HS-27A (cell line): ENCODE results near the gene HSPA12B.
A peak's percentile ranks its signal among the peaks of the same experiment; 100 is the strongest.

Source experiments
- DNase-seq: peaks from one replicate; pipeline ENCODE4 v3.0.0-alpha.2; 2012; ENCODE audit warnings: low read depth, missing footprints

The HSPA12B gene

DNA sequence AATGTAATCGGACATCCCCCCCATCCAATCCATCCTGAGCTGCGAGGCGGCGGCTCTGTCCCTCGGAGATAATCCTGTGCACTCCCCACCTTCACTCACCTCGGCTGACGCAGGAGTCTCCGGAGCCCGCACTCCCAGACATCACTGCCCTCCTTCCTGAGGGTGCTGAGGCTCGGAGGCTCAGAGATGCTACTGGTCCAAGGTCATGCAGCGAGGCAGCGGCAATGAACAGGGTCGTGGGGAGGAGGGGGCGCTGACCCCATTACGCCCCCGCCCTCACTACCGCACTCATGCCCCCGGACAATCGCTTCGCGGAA is 34.6 kb downstream of the HSPA12B start:
- no peak for DNase-seq

- DNase-seq: peak; percentile 92
These were observed 35.2 kb downstream of the HSPA12B start, which contains the start of gene ADISSP for GRCh38 chr20:3767427-3768341. Gene ADISSP (minus strand): TSS chr20:3767753. CDS start chr20:3760100, 7,653 bp downstream.

GRCh38 chr20:3768342-3769130 is 36.1 kb downstream of the HSPA12B start:
- DNase-seq: peak; percentile 65

GRCh38 chr20:3771552-3772058 is 39.1 kb downstream of the HSPA12B start:
- DNase-seq: no peak

DNA sequence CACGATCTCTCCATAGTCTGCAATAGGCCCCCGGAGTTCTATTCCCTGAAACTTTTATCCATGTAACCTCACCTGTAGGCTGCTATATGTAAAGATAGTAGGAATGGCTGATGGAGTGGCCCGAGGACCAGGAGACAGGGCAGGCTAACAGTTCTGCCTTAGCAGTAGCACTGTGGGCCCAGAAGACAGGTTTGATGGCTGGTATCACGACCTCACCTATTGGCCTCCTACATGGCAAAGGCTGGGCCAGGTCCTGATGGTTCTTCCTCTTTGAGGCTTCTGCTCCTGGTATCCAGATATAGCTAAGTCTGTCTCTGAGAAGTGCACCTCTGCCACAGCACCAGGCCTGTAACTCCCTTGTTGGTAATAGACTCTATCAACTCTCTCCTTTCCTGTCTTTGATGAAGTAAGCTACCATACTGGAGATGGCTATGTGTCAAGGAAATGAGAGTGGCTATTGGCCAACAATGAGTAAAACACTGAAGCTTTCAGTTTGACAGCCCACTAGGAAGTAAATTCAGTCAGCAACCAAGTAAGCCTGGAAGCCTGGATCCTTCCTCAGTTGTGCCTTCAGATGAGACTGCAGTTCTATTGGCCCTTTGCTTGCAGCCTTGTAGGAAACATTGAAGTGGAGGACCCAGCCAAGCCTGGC is 43.1 kb downstream of the HSPA12B start:
- no peak for DNase-seq

DNA sequence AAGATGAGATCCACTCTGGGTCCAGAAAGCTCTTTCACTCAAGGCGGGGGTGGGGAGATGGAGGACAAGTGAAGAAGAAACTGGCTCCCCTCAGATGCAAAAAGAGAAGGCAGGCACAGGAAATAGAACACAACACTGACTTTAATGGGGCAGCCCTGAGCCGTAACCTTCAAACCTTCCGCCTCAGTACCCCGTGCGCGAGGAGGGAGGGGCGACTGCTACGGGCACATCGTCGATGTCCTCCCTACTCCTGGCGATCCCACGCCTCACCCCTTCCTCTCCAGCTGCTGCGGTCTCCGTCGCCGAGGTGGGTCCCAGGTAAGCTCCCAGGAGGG is 44.9 kb downstream of the HSPA12B start:
- DNase-seq: no peak

DNA sequence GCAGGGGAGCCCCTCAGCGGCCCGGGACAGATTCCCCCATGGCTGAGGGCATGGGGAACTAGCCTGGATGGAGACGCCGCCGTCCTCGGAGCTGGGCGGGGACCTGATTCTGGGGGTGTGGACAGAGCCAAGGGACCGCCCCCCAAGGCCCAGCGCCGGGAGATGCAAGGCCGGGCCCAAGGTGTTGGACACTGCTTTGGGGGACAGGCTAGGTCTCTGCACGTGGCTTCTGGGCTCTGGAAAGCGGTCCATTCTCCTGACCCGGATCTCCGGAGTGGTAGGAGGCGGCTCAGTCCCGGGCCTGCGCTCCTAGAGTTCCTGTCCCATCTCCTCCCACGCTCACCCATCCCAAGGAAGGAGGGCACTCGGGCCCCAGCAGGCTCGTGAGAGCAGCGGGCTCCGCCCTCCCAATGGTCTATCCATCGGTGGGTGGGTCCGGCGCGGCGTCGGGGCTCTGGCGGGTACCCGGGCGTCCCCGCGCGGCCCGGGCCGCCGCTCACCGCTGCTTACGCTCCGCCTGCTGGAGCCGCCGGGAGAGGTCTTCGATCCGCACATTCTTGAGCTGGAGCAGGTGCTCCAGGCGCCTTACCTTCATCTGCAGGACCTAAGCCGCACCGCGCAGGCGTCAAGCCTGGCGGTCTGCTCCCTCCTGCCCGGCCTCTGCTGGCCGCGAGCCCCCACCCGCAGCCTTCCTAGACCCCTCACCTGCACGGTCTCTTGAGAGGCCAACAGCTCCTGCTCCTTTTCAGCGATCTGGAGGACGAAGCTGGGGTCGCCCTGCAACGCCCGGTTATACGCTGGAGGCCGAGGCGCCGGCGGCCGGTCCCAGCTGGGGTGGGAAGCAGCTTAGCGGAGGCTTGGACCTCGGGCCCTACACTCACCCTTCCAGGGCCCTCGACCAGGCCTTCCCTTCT is 45.5 kb downstream of the HSPA12B start:
- DNase-seq: no peak

- no peak for DNase-seq
These were observed 46.5 kb downstream of the HSPA12B start for GRCh38 chr20:3778976-3779375.

DNA sequence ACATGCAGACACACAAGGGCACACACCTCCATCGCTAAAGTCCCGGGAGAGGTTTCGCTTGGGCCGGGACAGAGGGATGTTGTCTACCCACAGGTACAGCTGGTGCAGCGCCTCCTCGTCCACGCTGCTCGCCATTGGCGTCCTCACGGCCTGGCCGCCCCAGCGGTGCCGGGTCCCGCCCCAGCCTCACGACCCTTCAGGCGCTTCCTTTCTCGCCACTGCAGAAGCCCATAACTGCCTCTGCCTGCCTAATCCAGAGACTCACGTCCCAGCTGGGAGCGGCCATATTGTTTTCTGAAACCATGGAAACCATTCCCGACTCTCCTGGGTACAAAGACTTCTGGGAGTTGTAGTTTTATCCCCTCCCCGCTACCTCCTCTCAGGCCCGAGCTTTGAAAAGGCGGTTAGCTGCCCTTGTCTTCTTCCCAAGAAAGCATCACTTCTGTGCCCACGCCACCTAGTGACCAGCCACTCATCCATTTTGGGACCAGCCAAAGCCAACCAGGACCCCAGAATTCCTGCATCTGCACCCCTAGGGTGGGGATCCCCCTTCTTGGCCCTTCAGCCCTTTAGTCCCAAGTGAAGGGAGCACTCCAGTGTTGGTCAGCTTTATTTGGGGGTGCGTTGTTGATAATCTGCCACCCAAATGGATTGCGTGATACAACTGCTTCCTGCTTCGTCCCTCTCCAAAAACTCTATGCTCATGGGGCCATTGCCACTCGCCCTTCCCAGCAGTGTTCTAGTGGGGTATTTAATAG is 48.8 kb downstream of the HSPA12B start, which contains the start of gene SPEF1:
TSS of gene SPEF1 (minus strand) at position 296 of the 758 bp plus-strand sequence. CDS start at position 135, 161 bp downstream.
- peak; percentile 91 for DNase-seq

DNA sequence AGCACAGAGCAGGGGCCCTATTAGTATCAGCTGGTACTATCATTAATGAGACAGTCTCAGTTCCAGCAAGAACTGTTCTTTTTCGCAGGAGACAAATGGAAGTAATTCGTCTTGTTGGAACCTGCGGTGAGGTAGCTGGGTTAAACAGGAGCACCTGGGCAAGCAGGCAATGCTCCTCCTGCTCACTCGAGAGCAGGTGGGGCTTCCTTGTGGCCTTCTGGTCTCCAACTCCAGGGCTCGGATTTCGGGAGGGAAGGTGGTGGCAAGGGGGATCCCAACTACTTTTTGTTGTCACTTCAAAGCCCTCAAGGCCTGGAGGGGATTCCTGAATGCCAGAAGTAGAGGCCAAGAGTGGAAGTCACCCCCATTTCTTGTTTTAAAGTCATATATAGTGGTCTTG is 50.1 kb downstream of the HSPA12B start:
- no peak for DNase-seq

GRCh38 chr20:3783068-3783489 is 50.6 kb downstream of the HSPA12B start:
- no peak for DNase-seq

GRCh38 chr20:3783511-3784195 is 51.2 kb downstream of the HSPA12B start:
- DNase-seq: no peak

- DNase-seq: no peak
These were observed 51.9 kb downstream of the HSPA12B start for GRCh38 chr20:3784216-3784853.

DNA sequence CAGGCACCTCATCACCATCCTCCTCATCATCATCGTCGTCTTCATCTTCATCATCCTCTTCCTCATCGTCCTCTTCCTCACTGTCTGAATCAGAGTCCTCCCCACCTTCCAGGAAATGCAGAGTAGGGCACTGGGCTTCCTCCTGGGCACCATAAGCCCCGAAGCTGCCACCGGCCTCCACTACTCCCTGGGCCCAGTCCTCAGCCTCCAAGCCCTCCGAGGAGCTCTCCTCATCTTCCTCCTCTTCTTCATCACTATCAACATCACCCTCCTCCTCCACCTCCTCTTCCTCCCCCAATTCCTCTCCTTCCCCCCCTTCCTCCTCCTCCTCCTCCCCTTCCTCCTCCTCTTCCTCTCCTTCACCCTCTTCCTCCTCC is 52.4 kb downstream of the HSPA12B start:
- DNase-seq: no peak

- DNase-seq: no peak
These were observed 53.0 kb downstream of the HSPA12B start for GRCh38 chr20:3785240-3786125.

DNA sequence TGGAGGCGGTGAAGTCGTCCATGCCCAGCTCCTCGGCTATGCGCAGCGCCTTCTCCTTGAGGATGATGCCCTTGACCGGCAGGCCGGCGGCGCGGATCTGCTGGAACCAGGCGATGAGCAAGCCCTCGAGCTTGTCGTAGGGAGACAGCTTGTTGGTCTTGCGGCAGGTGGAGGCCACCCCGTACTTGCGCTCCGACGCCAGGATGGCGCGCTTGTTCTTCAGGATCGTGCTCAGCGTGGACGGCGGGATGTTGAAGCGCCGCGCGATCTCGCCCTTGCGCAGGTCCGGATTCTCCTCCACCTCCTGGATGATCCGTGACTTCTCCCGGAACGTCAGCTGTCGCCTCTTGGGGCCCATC is 53.6 kb downstream of the HSPA12B start:
- no peak for DNase-seq

GRCh38 chr20:3786665-3787323 is 54.3 kb downstream of the HSPA12B start, which contains the start of gene CENPB:
Gene CENPB (minus strand): TSS chr20:3786740. CDS start chr20:3786483, 257 bp downstream.
- DNase-seq: no peak
